NCI-H2029 treated with DMSO at 0.1 percent for 48 hours (cell line): ENCODE measurements around the gene C19orf81.
"Not testable (repeated sequence)": the region's sequence is repeated elsewhere in the genome, so short reads cannot be mapped to it uniquely, and the experiment has no call there.

Experiments used
- DNase-seq: peaks from one replicate; lab custom pipeline; 2025; lab: John Stamatoyannopoulos, UW

C19orf81 gene

DNA sequence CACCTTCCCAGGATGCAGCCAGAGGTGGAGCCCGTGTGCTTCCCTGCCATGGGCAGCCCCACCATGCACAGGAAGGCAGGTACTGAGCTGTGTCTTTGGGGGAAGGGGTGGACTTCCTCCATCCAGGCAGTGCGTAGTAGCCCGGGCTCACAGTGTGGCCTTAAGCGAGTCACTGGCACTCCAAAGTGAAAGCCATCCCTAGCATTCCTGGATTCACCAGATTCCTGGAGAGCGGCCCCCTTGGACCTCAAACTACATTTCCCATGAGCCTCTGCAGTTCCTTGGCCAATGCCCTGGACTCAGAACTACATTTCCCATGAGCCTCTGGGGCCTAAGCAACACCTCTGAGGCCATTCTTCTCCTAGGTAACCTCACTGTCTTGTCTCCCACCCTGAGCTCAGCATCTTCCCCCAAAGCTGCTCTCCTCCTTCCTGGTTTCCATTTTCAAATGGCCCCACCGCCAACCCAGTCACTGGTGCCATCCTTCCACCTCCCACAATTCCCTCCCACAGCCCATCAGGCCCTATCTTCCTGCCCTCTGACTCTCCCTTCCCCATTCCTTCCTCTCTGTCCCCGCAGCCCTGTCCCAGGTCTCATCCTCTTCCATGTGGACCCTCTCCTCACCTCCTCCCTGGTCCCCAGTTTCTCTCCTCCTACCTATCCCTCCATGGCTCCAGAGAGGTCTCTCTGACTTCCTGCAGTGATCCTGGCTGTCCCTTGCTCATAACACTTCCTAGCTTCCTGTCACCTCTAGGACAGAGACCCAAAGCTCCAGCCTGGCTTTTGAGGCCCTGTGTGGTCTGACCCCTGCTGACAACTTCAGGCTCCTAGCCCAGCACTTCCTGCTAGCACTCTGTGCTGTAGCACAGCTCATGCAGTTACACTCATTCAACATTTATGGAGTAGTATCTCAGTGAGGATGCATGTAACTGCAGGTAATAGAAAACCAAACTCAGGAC, at the start of gene C19orf81:
Gene C19orf81 (plus strand): TSS at position 13 of the 959 bp plus-strand sequence. CDS start 0 bp downstream, at position 13.
- no peak for DNase-seq

DNA sequence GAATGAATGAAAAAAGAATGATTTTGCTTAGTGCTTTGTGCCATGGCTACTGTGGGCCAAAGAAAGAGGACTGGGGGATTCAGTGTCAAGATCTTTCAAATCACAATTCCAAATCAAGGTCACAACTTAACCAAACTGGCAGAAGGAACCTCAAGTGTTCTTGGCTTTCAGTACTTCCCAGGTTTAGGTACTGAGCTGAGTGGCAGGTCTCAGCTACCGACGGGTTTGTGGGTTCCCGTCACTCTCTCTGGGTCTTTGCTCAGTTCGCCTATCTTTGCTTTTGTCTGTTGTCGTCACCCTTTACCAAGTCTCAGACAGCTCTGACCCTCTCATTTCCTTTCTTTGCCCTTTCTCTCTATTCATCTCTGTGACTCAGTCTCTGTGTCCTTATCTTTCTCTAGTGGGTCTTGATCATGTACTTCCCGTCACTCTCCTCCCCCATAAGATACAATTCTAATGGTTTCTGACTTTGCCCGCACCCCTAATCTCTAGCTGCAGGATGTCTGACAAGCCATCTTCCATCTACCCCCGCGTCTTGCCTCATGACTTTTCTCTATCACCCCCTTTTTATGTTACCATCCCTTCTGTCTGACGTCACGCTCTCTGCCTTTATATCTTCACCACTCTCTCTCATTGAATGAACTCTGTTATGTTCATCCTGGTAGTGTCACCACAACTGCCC, 47.7 kb upstream of the C19orf81 start:
- no peak for DNase-seq

DNA sequence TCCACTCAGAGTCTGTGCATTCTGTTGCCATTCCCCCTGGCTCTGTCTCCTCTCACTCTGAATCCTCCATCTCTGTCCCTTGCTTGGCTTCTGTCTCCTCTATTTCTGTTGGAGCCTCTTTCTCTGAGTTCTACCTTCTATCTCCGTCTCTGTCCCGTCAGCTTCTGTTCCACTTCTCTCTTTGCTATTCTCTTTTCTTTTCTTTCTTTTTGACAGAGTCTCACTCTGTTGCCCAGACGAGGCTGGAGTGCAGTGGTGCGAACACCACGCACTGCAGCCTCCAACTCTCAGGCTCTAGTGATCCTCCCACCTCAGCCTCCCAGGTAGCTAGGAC, 47.2 kb upstream of the C19orf81 start:
- DNase-seq: no peak

DNA sequence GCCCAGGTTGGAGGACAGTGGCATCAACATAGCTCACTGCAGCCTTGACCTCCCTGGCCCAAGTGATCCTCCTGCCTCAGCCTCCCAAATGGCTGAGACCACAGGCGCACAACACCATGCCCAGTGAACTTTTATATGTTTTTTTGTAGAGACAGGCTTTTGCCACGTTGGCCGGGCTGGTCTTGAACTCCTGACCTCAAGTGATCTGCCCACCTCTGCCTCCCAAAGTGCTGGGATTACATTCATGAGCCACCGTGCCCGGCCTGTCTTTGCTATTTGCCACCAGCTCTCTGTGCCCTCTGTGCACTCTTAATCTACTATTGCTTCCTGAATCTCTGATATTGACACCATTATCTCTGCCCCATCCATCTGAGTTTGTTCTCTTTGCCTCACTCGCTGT, 46.7 kb upstream of the C19orf81 start:
- DNase-seq: no peak

DNA sequence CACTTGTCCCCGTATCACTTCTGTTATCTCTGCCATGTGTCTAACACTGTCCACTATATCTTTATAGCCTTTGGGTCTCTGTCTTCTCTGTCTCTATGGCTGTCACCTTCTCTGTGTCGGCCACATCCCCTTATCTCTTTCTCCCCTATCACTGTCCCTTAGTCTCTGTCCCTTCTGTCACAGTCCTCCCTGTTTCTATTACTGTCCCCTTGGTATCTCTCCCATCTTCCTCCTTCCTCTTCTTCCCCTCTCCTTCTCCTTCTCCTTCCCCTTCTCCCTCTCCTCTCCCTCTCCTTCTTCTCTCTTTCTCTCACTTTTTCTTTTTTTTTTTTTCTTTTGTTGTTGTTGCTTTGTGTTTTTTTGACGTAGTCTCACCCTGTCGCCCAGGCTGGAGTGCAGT, 46.3 kb upstream of the C19orf81 start:
- no peak for DNase-seq

DNA sequence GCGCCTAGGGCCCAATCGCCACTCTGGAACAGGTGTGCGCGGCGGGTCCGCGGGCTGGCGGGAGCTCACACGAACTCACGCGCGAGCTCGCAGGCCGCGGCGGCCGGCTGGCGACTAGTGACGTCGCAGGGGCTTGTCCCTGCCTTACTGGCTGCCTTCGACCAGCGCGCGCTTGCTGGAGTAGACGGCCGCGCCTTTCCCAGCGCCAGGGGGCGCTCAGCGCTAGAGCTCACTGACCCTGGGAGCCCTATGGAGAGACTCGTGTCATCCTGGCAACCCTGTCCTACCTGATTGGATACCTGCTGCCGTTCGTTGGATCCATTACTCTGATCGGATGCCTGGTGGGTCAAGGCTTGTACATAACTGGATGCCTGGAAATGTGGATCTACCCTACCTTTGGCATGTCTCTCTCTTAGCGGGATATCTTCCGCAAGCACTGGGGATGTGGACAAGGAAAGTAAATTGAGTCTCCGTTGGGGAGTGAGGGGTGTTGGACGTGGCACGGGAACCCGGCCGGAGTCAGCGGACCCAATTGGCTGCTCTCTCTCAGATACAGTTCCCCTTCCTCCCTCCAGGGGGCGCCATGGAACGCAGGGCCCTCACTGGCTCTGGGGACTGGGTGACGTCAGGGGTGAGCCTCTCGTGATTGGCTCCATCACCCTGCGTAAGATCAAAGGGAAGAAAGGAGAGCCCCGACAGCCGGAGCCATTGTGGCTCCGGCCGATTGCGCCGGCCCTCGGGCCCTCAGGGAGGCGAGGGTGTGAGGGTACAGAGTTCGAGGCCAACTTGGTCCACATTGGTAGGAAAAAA, 44.8 kb upstream of the C19orf81 start:
- not testable (repeated sequence) for DNase-seq

DNA sequence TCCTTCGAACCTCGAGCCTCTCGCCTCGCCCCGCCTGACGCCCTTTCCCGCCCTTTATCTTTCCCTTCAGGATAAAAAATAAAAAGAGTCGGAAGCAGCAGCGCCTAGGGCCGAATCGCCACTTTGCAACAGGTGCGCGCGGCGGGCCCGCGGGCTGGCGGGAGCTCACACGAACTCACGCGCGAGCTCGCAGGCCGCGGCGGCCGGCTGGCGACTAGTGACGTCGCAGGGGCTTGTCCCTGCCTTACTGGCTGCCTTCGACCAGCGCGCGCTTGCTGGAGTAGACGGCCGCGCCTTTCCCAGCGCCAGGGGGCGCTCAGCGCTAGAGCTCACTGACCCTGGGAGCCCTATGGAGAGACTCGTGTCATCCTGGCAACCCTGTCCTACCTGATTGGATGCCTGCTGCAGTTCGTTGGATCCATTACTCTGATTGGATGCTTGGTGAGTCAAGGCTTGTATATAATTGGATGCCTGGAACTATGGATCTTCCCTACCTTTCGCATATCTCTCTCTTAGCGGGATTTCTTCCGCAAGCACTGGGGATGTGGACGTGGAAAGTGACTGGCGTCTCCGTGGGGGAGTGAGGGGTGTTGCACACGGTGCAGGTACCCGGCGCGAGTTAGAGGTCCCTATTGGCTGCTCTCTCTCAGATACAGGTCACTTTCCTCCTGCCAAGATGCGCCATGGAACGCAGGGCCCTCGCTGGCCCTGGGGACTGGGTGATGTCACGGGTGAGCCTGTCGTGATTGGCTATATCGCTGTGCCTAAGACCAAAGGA, 43.0 kb upstream of the C19orf81 start:
- not testable (repeated sequence) for DNase-seq

DNA sequence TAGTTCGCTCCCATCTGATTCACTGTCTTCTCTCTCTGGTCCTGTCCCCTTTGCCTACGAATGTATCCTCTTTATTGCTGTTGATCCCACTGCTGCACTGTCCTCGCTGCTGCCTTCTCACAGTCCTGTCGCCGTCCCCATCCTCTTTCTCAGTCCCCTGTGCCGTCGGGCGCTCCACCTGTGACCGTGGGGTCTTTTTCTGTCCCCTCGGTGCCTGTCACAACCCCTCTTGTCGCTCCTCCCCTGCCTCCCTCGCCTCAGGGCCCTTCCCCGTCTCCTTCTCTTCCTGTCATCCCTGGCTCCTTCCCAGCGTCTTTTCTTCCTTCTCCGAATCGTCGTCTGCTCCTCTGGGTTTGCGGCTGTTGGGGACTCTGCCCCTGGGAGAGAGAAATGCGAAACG, 41.9 kb upstream of the C19orf81 start:
- DNase-seq: no peak

DNA sequence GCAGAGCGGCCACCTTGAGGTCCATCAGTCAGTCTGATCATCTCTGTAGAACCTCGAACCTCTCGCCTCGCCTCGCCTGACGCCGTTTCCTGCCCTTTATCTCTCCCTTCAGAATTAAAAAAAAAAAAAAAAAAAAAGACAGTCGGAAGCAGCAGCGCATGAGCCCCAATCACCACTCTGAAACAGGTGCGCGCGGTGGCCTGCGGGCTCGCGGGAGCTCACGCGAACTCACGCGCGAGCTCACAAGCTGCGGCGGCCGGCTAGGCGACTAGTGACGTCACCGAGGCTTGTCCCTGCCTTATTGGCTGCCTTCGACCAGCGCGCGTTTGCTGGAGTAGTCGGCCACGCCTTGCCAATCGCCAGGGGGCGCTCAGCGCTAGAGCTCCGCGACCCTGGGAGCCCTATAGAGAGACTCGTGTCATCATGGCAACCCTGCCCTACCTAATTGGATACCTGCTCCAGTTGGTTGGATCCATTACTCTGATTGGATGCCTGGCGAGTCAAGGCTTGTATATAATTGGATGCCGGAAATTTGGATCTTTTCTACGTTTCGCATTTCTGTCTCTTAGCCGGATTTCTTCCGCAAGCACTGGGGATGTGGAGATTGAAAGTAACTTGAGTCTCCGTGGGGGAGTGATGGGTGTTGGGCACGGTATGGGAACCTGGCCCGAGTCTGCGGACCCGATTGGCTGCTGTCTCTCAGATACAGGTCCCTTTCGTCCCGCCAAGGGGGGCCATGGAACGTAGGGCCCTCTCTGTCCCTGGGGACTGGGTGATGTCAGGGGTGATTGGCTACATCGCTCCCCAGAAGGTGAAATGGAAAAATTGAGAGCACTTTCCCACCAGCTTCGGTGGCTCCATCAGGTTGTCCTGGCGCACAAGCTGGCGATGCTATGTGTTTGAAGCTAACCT, 41.1 kb upstream of the C19orf81 start:
- DNase-seq: no peak

DNA sequence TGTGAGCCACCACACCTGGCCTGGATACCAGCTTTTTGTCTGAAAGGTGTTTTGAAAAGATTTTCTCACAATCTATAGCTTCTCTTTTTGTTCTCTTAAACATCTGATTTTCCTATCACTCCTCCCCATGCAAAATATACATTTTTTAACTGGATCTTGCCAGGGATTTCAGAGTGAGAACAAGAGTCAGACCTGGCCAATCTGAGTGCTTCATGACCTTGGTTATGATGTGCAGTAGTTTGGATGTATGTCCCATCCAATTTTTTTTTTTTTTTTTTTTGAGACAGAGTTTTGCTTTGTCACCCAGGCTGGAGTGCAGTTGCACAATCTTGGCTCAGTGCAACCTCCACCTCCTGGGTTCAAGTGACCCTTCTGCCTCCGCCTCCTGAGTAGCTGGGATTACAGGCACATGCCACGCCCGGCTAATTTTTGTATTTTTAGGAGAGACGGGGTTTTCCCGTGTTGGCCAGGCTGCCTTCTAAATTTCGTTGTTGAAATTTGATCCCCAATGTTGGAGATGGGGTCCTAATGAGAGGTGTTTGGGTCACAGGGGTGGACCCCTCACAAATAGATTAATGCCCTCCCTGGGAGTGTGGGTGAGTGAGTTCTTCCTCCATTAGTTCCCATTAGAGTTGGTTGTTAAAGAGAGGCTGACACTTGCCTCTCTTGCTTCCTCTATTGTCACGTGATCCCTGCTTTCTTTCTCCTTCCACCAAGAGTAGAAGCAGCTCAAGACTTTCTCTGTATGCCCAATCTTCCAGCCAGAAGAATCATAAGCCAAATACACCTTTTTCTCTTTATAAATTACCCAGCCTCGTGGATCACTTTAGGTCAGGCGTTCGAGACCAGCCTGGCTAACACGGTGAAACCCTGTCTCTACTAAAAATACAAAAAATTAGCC, 36.5 kb upstream of the C19orf81 start:
- DNase-seq: not testable (repeated sequence)

DNA sequence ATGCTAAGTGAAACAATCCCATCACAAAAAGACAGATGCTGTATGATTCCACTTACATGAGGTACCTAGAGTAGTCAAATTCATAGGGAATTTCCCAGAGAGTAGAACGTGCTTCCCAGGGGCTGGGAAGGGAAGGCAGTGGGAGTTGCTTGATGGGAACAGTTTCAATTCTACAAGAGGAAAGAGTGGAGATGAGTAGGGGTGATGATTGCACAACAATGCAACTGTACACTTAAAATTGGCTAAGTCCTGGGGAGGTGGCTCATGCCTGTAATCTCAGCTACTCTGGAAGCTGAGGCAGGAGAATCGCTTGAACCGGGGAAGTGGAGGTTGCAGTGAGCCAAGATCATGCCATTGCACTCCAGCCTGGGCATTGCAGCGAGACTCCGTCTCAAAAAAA, 30.9 kb upstream of the C19orf81 start:
- not testable (repeated sequence) for DNase-seq

DNA sequence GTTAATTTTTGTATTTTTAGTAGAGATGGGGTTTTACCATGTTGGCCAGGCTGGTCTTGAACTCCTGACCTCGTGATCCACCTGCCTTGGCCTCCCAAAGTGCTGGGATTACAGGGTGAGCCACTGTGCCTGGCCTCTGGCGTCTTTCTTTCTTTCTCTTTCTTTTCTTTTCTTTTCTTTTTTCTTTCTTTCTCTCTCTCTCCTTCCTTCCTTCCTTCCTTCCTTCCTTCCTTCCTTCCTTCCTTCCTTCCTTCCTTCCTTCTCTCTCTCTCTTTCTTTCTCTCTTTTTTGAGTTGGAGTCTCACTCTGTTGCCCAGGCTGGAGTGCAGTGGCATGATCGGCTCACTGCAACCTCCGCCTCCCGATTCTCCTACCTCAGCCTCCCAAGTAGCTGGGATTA, 30.1 kb upstream of the C19orf81 start:
- DNase-seq: not testable (repeated sequence)

DNA sequence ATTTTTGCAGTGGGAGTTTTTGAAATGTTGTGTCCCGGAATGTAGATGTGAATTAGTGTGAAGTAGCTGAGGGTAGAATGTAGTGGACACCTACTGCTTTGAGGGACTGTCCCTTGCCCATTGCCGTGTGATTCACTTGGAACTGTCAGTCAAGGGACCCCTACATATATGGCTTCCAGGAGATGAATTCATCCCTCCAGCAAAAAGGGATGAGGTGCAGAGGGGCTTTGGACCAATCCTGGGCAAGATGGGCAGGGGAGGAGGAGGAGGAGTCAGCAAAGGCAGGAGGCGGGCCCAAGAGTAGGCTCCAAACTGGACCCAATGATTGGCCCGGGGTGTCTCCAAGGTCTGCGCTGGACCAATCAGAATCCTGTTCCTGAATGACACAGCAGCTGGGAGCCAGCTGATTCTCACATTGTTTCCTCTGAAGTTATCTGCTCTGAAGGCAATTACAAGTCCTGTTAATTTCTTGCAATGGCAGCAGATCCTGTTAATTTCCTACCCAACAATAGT, 28.8 kb upstream of the C19orf81 start:
- DNase-seq: not testable (repeated sequence)

DNA sequence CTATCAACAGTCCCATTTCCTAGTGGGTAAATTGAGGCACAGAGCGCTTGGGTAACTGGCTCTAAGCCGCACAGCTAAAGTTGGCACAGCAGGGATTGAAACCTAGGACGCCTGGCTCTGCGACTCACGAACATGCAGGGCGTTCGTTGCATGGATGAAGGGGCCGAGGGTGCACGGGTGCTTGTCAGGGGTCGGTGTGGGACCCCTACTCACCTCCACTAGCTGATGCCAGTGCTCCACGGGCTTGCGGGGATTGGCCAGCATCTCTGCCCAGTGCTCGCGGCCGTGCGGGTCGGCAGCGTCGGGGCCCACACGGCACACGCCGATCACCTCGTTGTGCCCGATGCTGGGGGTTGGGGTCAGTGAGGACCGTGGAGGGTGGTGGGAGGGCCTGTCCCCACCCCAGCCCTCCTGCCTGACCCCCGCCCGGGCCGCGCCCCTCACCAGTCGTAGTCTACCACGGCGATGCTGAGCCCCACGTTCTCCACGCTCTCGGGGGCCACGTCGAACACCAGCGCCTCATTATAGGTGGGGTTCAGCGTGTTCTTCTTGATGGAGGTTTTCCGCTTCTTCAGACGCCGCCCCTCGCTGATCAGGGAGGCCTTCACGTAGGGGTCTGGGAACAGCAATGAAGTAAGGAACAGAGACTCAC, 24.2 kb upstream of the C19orf81 start:
- DNase-seq: no peak

DNA sequence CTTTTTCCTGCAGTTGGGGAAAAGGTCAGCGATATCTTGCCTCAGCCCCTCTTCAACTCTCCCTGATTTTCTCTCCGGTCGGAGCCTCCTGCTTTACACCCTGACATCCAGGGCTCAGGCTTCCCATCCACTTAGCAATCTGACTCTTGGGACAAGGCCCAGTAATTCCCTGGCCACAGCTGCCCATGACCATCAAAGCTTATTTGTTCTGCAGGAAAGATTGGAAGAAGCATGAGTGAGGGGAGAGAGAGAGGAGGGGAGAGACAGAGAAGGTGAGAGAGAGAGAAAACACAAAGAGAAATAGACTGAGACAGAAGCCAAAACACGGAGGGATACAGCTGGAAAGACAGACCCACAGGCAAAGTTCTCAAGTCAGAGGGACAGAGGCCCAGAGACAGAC, 23.2 kb upstream of the C19orf81 start:
- no peak for DNase-seq

DNA sequence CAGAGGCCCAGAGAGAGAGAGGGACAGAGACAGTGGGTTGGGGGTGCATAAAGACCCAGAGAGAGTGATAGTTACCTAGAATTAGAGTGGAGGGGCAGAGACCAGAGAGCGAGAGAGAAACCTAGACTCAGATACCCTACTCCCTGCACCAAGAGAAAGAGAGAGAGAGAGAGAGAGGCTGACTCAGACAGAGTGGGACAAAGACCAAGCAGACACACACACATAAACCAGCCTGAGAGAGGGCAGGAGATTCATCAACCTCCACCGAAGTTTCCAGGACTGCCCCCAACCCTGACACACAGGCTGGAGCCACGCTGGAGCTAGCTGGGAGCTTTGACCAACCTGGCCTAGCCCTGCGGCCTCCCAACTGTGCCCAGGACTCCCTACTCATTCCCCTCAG, 22.4 kb upstream of the C19orf81 start:
- no peak for DNase-seq

DNA sequence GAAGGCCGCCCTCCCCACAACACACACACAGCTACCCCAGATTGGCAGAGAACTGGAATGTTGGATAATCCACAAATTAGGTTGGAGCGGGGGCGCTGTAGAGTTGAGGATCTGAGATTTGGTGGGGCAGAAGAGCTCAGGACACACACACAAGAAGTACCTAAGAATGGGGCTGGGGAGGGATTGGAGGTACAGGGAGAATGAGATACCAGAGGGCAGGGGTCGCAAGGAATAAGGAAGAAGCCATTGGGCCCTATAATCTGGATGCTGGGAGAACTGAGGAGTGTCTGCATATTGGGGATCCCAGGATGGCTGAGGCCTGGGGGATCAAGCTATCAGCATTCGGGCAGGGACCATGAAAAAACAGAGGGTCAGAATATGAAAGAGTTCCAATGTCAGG, 21.1 kb upstream of the C19orf81 start:
- no peak for DNase-seq

DNA sequence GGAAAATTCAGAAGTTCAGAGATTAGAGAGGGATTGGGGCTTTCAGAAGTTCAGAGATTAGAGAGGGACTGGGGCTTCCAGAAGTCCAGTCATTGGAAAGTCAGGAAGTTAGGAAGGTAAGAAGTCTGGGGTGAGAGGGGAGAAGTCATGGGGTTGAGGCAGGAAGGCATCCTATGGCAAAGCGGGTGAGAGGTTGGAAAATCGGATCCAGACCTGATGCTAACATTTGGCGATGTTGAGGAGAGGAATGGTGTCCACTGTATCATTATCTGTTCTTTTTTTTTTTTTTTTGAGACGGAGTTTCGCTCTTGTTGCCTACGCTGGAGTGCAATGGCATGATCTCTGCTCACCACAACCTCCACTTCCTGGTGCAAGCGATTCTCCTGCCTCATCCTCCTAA, 20.7 kb upstream of the C19orf81 start:
- DNase-seq: no peak

DNA sequence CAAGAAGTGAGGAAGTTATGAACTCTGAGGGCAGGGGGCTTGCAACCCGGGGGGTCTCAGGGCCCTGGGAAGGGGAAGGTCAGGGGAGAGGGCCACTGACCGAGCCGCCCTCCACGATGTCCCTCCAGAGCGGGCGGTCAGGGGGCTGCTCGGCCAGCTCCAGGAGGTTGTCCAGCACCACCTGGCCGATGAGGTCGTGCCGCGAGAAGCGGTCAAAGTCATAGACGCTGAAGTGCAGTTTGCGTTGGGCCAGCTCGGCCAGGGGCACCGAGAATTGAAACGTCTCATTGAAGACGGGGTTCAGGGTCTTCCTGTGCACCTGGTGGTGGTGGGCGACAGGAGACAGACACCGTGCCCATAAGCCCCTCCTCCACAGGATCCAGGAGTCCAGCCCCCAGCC, 20.1 kb upstream of the C19orf81 start:
- no peak for DNase-seq
